GM19239 (cell line): Measurements from ENCODE around the gene NTM.
"Not testable (repeated sequence)": the region's sequence is repeated elsewhere in the genome, so short reads cannot be mapped to it uniquely, and the experiment has no call there.

Source experiments
- DNase-seq: peaks from one replicate; pipeline ENCODE4 v3.0.0; 2011; ENCODE audit warnings: low spot score; ENCODE audit not compliant: insufficient read length
- FAIRE-seq: peaks from 2 replicates; lab custom pipeline; 2011; peaks lifted over from hg19 to GRCh38; lab: Jason Lieb, UNC

NTM gene

GRCh38 chr11:132060567-132060966, 690.2 kb downstream of the NTM start:
- DNase-seq (no peak), FAIRE-seq (no peak)

- FAIRE-seq (no peak), DNase-seq (no peak)
Observed at GRCh38 chr11:132062031-132062430, 691.6 kb downstream of the NTM start.

GRCh38 chr11:132062541-132062940, 692.1 kb downstream of the NTM start:
- DNase-seq, result no peak
- FAIRE-seq, result no peak

- DNase-seq (no peak), FAIRE-seq (no peak)
Observed at GRCh38 chr11:132064987-132065620, 694.7 kb downstream of the NTM start.

GRCh38 chr11:132068556-132068955, 698.1 kb downstream of the NTM start:
- FAIRE-seq, result no peak
- no peak for DNase-seq

GRCh38 chr11:132069593-132069992, 699.2 kb downstream of the NTM start:
- not testable (repeated sequence) for FAIRE-seq, DNase-seq

GRCh38 chr11:132070907-132071306, 700.5 kb downstream of the NTM start:
- not testable (repeated sequence) for FAIRE-seq, DNase-seq

- FAIRE-seq (no peak), DNase-seq (no peak)
Observed at GRCh38 chr11:132072044-132072857, 701.8 kb downstream of the NTM start.

GRCh38 chr11:132072858-132073211, 702.4 kb downstream of the NTM start:
- DNase-seq (no peak), FAIRE-seq (no peak)

GRCh38 chr11:132073787-132074186, 703.4 kb downstream of the NTM start:
- FAIRE-seq (no peak), DNase-seq (no peak)

- FAIRE-seq, result no peak
- DNase-seq, result no peak
Observed at GRCh38 chr11:132075447-132075846, 705.0 kb downstream of the NTM start.

- DNase-seq (no peak), FAIRE-seq (no peak)
Observed at GRCh38 chr11:132077416-132077815, 707.0 kb downstream of the NTM start.

GRCh38 chr11:132078264-132079076, 708.1 kb downstream of the NTM start:
- DNase-seq (no peak), FAIRE-seq (no peak)

GRCh38 chr11:132080127-132080526, 709.7 kb downstream of the NTM start:
- FAIRE-seq (no peak), DNase-seq (no peak)

- FAIRE-seq (no peak), DNase-seq (no peak)
Observed at GRCh38 chr11:132082566-132082965, 712.2 kb downstream of the NTM start.

GRCh38 chr11:132084433-132084832, 714.0 kb downstream of the NTM start:
- DNase-seq (no peak), FAIRE-seq (no peak)

- FAIRE-seq (no peak), DNase-seq (no peak)
Observed at GRCh38 chr11:132087148-132087547, 716.7 kb downstream of the NTM start.

- FAIRE-seq (no peak), DNase-seq (no peak)
Observed at GRCh38 chr11:132088551-132088950, 718.1 kb downstream of the NTM start.

- DNase-seq (no peak), FAIRE-seq (no peak)
Observed at GRCh38 chr11:132093536-132094259, 723.3 kb downstream of the NTM start.

- DNase-seq, result no peak
Observed at GRCh38 chr11:132094598-132094997, 724.2 kb downstream of the NTM start.

More at GRCh38 chr11:132094598-132094997, 724.2 kb downstream of the NTM start:
- FAIRE-seq, result no peak
